GM13977 (cell line): ENCODE data around the gene TRAPPC2L.

Source experiments
- DNase-seq: peaks from one replicate; pipeline ENCODE4 v3.0.0; 2012; ENCODE audit warnings: low spot score
- in situ Hi-C: fragments of 300-500 bp; cut with MboI; formaldehyde crosslinking; loops from one replicate; pipeline ENCODE4 v1.12.0; 2022; ENCODE audit warnings: low sequenced_read_pairs, low pct_unique_long_range_greater_than_20kb, mixed read lengths, inconsistent platforms; ENCODE audit not compliant: unreplicated experiment
- TF ChIP-seq, protein P1 (sequence below): IDR thresholded peaks from 2 replicates; pipeline ENCODE4 v1.5.1; 2012; ENCODE audit warnings: mild to moderate bottlenecking, control low read depth; ENCODE audit not compliant: insufficient read depth; ENCODE audit errors: extremely low read depth, missing control alignments

Gene TRAPPC2L

DNA sequence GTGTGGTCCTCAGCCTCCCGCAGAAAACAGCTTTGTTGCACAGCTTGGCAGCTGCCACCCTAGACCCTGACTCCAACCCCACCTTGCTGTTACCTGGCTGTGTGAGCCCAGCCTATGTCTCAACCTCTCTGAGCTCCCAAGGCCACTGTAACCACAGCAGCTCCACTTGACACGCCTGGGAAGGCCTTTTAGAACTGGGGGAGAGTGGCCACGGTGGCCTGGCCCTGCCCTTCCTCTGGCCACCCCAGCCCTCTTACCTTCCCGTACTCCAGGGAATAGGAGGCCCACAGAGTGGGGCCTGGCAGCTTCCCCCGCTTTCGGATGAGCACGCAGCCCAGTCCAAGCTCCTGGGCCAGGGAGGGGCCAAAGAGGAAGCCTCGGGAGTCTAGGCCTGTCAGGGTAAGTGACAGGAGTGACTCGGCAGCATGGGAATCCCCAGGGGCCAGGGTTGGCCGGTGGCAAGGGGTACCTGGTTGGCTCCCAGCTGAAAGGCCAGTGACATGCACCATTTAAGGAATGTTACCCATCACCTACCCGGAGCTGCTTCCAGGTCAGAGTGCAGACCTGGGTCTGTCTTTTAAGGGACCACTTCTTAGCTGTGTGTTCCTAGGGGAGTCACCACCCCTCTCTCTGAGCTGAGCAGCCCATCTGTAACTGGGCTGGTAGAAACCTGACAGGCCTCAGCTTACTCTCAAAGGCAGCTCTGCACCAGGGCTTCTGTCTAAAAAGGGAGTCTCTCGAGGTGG lies 46.6 kb upstream of the TRAPPC2L start:
- DNase-seq: no peak
- in situ Hi-C loops: no loop called here
- TF ChIP-seq, protein P1, sequence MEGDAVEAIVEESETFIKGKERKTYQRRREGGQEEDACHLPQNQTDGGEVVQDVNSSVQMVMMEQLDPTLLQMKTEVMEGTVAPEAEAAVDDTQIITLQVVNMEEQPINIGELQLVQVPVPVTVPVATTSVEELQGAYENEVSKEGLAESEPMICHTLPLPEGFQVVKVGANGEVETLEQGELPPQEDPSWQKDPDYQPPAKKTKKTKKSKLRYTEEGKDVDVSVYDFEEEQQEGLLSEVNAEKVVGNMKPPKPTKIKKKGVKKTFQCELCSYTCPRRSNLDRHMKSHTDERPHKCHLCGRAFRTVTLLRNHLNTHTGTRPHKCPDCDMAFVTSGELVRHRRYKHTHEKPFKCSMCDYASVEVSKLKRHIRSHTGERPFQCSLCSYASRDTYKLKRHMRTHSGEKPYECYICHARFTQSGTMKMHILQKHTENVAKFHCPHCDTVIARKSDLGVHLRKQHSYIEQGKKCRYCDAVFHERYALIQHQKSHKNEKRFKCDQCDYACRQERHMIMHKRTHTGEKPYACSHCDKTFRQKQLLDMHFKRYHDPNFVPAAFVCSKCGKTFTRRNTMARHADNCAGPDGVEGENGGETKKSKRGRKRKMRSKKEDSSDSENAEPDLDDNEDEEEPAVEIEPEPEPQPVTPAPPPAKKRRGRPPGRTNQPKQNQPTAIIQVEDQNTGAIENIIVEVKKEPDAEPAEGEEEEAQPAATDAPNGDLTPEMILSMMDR: no peak

DNA sequence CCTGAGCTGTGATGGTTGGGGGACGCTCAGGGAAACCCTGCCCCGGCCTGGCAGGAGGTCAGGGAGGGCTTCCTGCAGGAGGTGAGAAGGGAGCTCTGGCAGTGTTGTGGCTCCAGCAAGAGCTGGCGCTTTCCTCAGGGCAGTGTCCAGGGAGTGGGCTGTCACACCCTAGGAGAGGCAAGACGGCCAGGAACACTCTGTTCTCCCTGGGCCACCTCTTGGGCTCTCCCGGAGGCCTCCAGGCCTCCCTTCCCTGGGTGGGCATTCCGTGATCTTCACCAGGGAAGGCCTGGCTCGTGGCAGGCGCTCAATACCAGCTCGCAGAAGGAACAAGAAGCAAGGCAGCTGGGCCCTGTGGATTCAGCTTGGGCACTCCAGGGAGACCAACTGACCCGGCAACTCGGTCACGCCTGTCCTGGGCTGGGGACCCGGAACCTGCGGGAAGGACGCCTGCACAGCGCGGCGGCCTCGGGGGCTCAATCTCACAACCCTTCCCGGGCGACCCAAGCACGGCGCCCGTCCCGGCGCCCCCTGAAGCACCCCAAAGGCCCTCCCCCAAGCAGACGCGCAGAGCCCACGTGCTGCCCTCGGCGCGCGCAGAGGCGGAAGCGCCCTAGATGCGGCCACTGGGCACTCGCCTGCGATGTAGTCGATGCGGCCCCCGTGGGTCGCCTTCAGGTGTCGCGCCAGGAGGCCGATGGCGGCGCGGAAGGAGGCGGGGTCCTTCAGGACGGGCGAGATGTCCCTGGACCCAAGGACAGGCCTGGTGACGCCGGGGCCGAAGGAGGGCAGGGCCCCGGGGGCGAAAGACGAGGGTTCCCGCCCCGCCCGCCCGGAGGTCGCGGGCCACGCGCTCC lies 45.8 kb upstream of the TRAPPC2L start:
- peak; percentile 90 for DNase-seq
- in situ Hi-C loops: no loop called here
- TF ChIP-seq, protein P1: no peak

DNA sequence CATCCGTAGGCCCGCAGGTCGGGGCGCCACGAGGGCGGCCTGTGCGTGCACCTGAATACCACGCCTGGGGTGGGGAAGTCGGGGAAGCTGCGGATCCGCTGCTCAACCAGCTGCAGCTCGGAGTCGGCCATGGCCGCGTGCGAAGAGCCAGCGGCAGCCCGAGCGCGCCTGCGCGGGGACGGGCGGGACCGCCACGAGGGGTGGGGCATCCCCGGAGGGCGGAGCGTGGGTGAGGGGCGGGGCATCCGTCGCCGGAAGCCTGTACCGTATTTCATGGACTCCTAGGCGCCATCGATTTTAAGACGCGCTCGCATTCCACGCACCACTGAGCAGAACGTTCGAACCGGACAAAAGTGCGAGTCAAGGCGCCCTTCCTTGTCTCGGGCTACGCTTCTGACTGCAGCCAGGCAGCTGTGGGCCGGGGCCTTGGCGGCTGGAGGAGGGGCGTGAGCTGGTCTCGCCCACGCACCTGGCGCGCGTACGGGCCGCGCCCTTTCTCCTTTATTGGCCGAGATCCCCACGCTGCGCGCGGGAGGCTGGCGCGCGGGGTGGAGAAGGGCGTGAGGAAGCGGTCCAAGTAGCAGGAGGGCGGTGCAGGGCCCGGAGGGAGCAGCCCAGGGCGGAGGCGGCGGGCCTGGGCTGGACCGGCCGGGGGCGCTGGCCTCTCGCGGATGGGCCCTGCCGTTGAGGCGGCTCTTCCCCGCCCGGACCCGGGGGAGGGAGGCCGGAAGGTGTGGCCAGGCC lies 45.0 kb upstream of the TRAPPC2L start, which contains the start of gene APRT:
Gene APRT (minus strand): TSS at position 160 of the 744 bp plus-strand sequence. CDS start 29 bp downstream, at position 131.
- in situ Hi-C loops: no loop called here
- TF ChIP-seq, protein P1: peak; percentile 43
- peak; percentile 99 for DNase-seq

DNA sequence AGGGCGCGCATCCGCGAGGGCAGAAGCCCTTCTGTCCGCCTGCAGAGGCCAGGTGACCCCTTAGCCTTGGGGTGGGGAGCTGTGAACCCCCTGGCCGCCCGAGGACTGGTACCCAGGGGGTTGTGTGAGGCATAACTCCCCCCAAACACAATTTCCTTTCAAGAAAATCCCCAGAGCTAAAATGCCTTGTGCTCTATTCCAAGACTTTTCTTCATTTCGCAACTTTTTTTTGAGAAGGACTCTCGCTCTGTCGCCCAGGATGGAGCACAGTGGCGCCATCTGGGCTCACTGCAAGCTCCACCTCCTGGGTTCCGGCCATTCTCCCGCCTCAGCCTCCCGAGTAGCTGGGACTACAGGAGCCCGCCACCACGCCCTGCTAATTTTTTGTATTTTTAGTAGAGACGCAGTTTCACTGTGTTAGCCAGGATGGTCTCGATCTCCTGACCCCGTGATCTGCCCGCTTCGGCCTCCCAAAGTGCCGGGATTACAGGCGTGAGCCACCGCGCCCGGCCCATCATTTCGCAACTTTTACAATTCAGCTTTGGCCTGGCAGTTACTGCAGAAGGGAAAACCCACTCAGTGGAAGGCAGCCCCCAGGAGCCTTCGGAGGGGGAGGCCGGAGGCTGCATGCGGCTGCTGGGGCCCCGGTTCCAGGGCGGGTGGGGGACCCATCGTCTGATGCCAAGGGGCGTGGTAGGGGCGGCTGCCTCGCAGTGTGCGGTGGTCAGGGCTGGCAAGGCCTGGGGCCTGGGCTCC lies 44.2 kb upstream of the TRAPPC2L start:
- in situ Hi-C loops: no loop called here
- DNase-seq: no peak

DNA sequence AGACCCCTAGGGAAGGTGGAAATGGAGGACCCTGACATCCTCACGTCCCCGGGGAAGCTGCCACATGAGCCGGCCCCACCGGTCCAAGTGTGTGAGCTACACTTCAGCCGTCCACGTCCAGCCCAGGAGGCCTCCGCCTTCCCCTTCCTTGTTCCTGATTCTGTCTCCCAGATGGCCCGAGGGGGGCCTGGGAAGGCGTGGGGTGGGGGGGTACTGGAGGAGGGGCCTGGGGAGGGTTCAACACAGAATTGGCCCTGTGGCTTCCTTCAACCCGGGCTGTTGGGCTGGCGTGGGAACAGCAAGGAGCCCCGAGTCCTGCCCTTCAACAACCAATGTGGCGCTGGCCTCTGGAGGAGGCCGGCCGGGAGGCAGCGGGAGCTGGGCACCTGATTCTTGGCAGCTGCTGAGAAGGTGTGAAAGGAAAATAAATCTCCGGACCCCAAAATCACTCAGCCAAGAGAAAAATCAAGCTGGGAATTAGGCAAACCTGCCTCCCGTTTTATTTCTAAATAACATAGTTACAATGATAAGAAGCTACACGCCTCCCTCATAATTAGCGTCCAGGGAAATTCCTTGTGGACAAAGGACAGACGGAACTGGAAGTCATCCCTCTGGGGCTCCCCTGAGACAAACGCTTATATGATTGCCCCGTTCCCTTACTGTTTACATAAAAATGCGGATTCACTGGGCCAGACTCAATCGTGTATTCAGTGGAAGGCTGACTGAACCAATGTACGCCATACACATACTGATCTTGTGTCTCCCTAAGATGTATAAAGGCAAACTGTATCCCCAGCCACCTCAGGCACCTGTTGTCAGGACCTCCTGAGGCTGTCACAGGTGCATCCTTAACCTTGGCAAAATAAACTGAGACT lies 43.4 kb upstream of the TRAPPC2L start:
- in situ Hi-C loops: no loop called here
- no peak for DNase-seq
- TF ChIP-seq, protein P1: no peak

More for the DNA sequence above, 44.2 kb upstream of the TRAPPC2L start:
- TF ChIP-seq, protein P1: no peak
